ENCODE measurements around the gene SNX25. TPM values are rescaled to one million over a fixed set of nuclear protein-coding genes. Genes with fewer than 3 reads are reported as not detected.

SNX25 gene
- total RNA-seq, 4 donors from 2014 or later, result 19.9 to 23.8 (median 21.5) TPM

GRCh38 chr4:185369731-185370130, 160.3 kb downstream of the SNX25 start:
- Histone ChIP-seq H3K27me3 (no peaks in the 10 kb centered on the region), H3K36me3 (peaks cover 0 to 36% (median 16%) of the 10 kb centered on the region in 4 donors), H3K9me3 (no peaks in the 10 kb centered on the region), H3K4me3 (no peak overlapping the region), H3K4me1 (no peaks in the 10 kb centered on the region), H3K27ac (replicated peaks in 1 of 4) (no peak overlapping the region)
- 80% methylated on average over 3 of the region's 3 CpGs for WGBS
- intact Hi-C loops (cut with DNase I), result no loop called here
- no peak for DNase-seq (ENCODE audit: extremely low spot score)
- no peak for TF ChIP-seq CTCF (IDR thresholded peaks at IDR 0.05)
- no peak for TF ChIP-seq EP300 (IDR thresholded peaks at IDR 0.05)
- TF ChIP-seq POLR2A (IDR thresholded peaks at IDR 0.05; ENCODE audit: low read depth), result no peak
- no peak for TF ChIP-seq POLR2AphosphoS5 (IDR thresholded peaks at IDR 0.05)

DNA sequence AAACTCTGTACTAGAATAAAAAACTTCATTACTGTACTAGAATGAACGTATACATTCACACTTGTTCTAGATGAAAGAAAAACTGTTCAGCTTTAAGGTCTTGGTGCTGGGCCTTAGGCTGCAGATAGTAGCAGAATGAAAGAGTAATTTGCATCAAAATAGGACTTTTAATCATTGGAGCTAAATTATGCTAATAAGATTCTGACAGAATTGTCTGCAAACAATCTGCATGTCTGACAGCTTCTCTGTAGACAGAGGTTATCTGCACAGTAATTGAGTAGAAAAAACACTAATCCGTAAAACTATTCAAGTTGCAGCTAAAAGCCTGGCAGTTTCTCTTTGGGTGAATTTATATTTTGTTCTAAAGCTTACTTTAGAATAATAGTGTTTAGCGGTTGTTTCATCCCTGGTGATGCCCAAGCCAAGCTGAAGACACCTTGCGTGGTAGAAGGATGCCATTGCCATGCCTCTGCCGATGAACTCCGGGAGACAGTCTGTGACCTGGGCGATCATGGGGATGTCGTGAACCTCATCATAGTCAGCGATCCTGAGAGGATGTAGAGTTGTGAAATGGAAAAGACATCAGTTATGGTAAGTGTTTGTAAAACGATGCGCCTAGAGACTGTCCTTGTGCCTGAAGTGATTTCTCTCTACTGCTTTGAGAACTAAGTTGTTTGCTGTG, 161.0 kb downstream of the SNX25 start:
- WGBS, result 98% methylated on average over 11 of the region's 11 CpGs
- no peak for DNase-seq (ENCODE audit: extremely low spot score)
- intact Hi-C loops (cut with DNase I), result no loop called here
- no peaks in the 10 kb centered on the region for H3K27me3 ChIP-seq
- no peak overlapping the region for H3K4me3 ChIP-seq
- H3K27ac ChIP-seq (replicated peaks in 1 of 4), result no peak overlapping the region
- peaks cover 0 to 36% (median 16%) of the 10 kb centered on the region in 4 donors for H3K36me3 ChIP-seq
- H3K9me3 ChIP-seq, result no peaks in the 10 kb centered on the region
- TF ChIP-seq POLR2A (IDR thresholded peaks at IDR 0.05; ENCODE audit: low read depth), result no peak
- TF ChIP-seq CTCF (IDR thresholded peaks at IDR 0.05), result no peak
- TF ChIP-seq POLR2AphosphoS5 (IDR thresholded peaks at IDR 0.05), result no peak
- TF ChIP-seq EP300 (IDR thresholded peaks at IDR 0.05), result no peak
- H3K4me1 ChIP-seq, result no peaks in the 10 kb centered on the region

GRCh38 chr4:185371702-185372101, 162.3 kb downstream of the SNX25 start:
- no peak overlapping the region for H3K4me3 ChIP-seq
- H3K9me3 ChIP-seq, result no peaks in the 10 kb centered on the region
- TF ChIP-seq EP300 (IDR thresholded peaks at IDR 0.05) (no peak), CTCF (IDR thresholded peaks at IDR 0.05) (no peak), POLR2AphosphoS5 (IDR thresholded peaks at IDR 0.05) (no peak), POLR2A (IDR thresholded peaks at IDR 0.05; ENCODE audit: low read depth) (no peak)
- DNase-seq (ENCODE audit: extremely low spot score), result no peak
- no peaks in the 10 kb centered on the region for H3K4me1 ChIP-seq
- H3K36me3 ChIP-seq, result peaks cover 0 to 36% (median 16%) of the 10 kb centered on the region in 4 donors
- 92% methylated on average over 11 of the region's 11 CpGs for WGBS
- H3K27me3 ChIP-seq, result no peaks in the 10 kb centered on the region
- intact Hi-C loops (cut with DNase I), result no loop called here
- H3K27ac ChIP-seq (replicated peaks in 1 of 4), result no peak overlapping the region

GRCh38 chr4:185374027-185374426, 164.6 kb downstream of the SNX25 start:
- DNase-seq (ENCODE audit: extremely low spot score), result no peak
- TF ChIP-seq POLR2AphosphoS5 (IDR thresholded peaks at IDR 0.05) (no peak), EP300 (IDR thresholded peaks at IDR 0.05) (no peak), POLR2A (IDR thresholded peaks at IDR 0.05; ENCODE audit: low read depth) (no peak), CTCF (IDR thresholded peaks at IDR 0.05) (no peak)
- H3K27me3 ChIP-seq, result no peaks in the 10 kb centered on the region
- H3K36me3 ChIP-seq, result peaks cover 0 to 32% (median 16%) of the 10 kb centered on the region in 4 donors
- H3K4me1 ChIP-seq, result no peaks in the 10 kb centered on the region
- intact Hi-C loops (cut with DNase I), result no loop called here
- no peaks in the 10 kb centered on the region for H3K9me3 ChIP-seq
- no peak overlapping the region for H3K4me3 ChIP-seq
- no peak overlapping the region for H3K27ac ChIP-seq (replicated peaks in 1 of 4)
- 89% methylated on average over 7 of the region's 7 CpGs for WGBS

- no peak overlapping the region for H3K27ac ChIP-seq (replicated peaks in 1 of 4)
- no peak for DNase-seq (ENCODE audit: extremely low spot score)
- no peaks in the 10 kb centered on the region for H3K27me3 ChIP-seq
- intact Hi-C loops (cut with DNase I), result no loop called here
- H3K36me3 ChIP-seq, result peaks cover 0 to 32% (median 16%) of the 10 kb centered on the region in 4 donors
- no peaks in the 10 kb centered on the region for H3K4me1 ChIP-seq
- H3K9me3 ChIP-seq, result no peaks in the 10 kb centered on the region
- H3K4me3 ChIP-seq, result no peak overlapping the region
- WGBS, result 80% methylated on average over 6 of the region's 6 CpGs
- TF ChIP-seq POLR2AphosphoS5 (IDR thresholded peaks at IDR 0.05) (no peak), CTCF (IDR thresholded peaks at IDR 0.05) (no peak), POLR2A (IDR thresholded peaks at IDR 0.05; ENCODE audit: low read depth) (no peak), EP300 (IDR thresholded peaks at IDR 0.05) (no peak)
Measured at GRCh38 chr4:185374573-185374972, 165.2 kb downstream of the SNX25 start.

Data from esophagus muscularis mucosa (tissue), 4 donors.